DMS53 treated with DMSO at 0.1 percent for 48 hours (cell line): ENCODE results near the gene NEUROG1.
"Not testable (repeated sequence)": the region's sequence is repeated elsewhere in the genome, so short reads cannot be mapped to it uniquely, and the experiment has no call there.

Source experiments
- DNase-seq: peaks from one replicate; lab custom pipeline; 2025; ENCODE audit not compliant: unreplicated experiment; lab: John Stamatoyannopoulos, UW

Gene NEUROG1

GRCh38 chr5:135495531-135495930, 40.2 kb downstream of the NEUROG1 start:
- DNase-seq: not testable (repeated sequence)

GRCh38 chr5:135494196-135494595, 41.6 kb downstream of the NEUROG1 start:
- DNase-seq: no peak

- no peak for DNase-seq
These were observed 42.2 kb downstream of the NEUROG1 start for GRCh38 chr5:135493406-135494180.

DNA sequence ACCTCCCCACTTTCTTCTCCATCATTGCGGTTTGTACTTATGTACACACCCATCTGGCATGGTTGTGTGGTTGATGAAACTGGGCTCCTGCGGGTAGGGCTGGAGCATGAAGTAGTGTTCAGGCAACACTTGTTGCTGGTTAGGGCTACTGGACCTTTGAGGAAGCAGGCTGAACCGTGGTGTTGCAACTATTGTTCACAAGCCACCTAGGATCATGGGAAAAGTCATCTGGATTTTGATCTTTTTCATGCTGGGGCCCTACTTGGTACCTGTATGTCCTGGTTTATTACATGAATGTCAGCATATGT, 43.5 kb downstream of the NEUROG1 start:
- DNase-seq: no peak

GRCh38 chr5:135491552-135492318, 44.0 kb downstream of the NEUROG1 start:
- peak; percentile 93 for DNase-seq

DNA sequence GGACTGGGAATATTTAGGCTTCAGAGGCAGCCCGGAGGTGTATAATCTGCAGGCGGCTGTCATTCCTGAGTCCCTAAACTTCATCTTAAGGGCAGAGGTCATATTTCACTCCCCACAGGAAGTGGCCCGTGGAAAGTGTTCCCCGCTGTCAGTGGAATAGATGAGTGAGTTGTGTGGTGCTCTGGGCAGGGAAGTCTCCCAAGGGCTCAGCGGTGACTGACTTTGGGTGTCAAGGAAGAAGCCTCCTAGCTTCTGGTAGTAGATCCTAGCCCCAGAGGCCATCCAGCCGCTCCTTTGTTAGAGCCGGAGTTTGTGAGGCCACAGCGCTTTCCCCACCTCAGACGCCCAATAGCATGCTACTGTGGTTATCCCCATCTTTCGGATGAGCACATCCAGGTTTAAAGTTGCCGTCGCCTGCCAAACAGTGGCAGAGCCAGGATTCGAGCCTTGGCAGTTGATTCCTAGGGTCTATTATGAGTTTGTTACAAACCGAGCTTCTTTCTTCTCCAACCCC, 44.7 kb downstream of the NEUROG1 start:
- DNase-seq: peak; percentile 30

- DNase-seq: peak; percentile 49
These were observed 45.3 kb downstream of the NEUROG1 start for GRCh38 chr5:135490245-135491037.

- peak; percentile 49 for DNase-seq
These were observed 46.1 kb downstream of the NEUROG1 start for GRCh38 chr5:135489466-135490244.

DNA sequence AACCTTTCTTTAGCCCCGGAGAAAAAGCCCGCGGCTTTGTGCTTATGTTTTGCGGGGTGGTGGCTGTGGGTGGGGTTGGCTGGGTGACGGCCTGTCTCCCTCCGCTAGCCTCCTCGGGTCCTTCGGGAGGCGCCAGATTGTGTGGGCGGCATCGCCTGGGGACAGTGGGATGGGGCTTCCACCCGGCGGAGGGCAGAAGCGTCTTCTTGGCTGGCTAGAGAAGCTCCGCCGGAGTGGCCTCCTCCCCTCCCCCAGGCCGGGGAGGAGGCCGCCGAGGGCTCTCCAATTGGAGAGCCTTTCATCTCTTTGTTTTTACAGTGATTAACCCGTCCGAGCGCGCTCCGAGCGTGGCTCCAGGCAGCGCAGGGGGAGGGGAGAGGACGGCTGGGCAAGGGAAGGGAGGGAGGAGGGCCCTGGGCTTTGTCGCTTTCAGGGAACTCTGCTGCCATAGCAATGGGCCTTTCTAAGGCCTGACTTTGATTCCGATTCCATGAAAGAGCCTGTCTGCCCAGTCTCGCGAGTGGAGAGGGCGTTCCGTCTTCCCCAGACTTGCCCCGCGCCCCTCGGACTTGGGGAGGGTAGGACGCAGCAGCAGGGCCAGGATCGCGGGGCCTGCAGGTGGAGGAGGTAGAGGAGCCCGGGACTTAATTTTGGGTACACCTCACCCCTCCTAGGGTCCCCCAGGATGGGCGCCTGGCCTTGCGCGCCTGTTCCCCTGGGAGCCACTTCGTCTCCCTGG, 46.9 kb downstream of the NEUROG1 start:
- peak; percentile 76 for DNase-seq

DNA sequence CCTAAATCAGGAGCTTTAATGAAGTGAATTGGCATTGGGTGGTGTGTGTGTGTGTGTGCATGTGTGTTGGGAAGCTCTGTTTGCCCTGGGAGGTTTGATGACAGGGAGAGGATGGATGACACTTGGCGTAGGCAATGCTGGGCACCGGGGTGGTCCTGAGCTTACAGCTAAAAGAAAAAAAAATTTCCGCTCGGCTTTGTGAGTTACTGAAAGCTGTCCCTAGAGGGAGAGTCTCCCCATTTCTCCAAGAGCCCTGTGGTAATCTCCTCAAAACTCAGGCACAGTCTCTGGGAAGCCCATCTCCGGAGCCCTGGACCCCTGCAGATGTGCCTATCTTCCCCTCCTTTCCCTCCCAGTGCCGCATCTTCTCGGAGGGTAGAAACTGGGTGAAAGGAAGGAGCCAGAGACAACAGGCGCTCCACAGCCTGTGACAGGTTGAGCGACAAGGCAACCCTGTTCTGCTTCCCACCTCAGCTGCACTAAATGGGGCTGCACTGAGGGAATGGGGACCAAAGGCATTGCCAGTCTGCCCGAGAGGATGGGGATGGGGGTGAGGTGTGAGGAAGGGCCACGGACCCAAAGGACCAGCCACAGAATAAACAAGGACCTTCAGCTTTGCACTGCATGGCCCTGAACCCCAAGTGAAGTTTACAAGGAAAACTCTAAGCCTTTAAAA, 47.8 kb downstream of the NEUROG1 start:
- DNase-seq: no peak

GRCh38 chr5:135487037-135487395, 48.7 kb downstream of the NEUROG1 start:
- no peak for DNase-seq

- DNase-seq: no peak
These were observed 49.4 kb downstream of the NEUROG1 start for GRCh38 chr5:135486131-135487036.

- peak; percentile 40 for DNase-seq
These were observed 51.1 kb downstream of the NEUROG1 start for GRCh38 chr5:135484674-135485086.
